ENCODE data around the gene IRF2BPL.

The IRF2BPL gene

DNA sequence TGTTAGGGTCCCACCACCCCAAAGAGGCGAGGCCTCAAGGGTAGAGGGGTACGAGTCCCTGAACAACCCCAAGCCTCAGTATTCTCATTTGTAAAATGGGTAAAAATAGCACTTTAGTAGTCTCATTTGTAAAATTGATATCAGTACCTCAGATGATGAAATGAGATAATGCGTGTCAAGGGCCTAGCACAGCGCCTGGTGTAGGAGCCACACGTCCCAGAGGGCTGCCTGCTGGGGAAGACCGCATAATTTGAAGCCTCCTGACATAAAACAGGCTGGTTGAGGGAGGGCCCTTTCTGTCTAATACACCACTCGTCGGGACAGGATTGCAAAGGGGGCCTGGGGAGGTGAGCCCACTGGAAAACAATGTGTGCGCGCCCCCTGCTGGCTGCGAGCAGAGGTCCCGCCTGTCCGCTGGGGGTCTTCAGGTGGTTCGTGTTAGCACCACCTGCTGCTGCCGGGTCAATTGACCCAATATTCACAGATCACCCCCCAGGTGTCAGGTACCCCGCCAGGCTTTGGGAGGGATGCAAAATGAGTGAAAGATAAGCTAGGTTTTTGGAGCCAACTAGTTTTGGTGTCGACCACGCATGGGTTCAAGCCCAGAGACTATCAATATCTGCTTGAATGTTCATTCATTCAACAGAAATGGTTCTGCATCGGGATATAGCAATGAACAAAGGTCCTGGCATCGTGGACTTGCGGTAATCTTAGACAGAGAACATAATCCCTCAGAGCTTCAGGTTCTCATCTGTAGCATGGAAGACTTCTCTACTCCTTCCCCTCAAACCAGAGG, 24.7 kb upstream of the IRF2BPL start:
- DNase-seq: no peak

GRCh38 chr14:77052281-77053044, 24.0 kb upstream of the IRF2BPL start:
- no peak for DNase-seq

DNA sequence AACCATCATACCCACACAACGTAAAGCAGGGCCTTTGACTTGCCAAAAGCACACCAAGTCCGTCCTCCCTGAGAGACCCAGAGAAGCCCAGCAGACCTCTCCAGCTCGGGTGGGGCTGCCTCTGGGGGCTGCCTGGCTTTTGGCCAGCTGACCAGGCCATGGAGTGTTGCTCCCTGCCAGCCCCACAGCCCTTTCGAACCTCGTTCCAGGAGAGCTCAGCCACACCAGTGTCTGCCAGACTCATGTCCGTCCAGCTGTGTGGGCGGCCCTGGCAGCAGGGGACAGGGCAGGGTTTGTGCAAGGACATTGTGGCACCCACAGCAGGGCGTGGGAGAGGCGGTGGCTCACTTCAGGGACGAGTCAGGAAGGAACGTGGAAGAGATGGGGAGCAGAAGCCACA, 22.6 kb upstream of the IRF2BPL start:
- no peak for DNase-seq

- no peak for DNase-seq
Measured at GRCh38 chr14:77046721-77047120, 18.2 kb upstream of the IRF2BPL start.

DNA sequence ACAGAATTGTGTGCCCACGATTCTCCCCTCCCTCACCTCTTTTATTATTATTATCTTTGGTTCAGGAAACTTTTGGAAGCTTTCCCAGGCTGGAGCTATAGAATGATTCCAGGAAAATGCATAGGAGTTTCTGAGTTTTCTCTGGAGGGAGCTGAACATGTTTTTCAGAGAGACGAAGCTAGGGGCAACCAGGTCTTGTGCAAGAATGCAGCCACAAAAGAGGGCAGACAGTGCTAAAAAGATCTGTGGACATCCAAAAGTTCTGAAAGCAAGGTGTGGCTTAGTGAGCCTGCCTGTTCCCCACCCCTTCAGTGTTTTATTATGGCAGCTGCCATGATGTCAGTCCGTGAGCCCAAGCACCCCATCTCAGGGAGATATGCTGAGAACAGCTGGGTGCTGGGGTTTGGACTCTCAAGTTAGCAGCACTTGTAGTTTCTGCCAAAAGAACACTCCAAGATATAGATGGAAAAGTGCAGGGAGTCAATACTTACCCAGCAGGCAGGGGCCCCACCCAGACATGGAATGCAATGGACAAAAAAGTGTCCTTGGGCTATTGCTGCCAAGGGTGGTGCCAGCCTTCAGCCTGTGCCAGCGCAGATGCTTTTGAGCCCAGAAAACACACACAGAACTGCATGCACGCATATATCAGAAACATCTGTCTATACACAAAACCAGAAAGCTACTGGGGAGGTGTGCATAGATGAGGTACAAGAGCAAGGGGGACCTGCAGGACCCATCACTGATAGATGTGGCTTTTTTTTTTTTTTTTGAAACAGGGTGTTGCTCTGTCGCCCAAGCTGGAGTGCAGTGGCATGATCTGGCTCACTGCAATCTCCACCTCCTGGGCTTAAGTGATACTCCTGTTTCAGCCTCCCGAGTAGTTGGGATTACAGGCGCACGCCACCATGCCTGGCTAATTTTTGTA, 17.0 kb upstream of the IRF2BPL start:
- DNase-seq: no peak

GRCh38 chr14:77044783-77045237, 16.3 kb upstream of the IRF2BPL start:
- no peak for DNase-seq

DNA sequence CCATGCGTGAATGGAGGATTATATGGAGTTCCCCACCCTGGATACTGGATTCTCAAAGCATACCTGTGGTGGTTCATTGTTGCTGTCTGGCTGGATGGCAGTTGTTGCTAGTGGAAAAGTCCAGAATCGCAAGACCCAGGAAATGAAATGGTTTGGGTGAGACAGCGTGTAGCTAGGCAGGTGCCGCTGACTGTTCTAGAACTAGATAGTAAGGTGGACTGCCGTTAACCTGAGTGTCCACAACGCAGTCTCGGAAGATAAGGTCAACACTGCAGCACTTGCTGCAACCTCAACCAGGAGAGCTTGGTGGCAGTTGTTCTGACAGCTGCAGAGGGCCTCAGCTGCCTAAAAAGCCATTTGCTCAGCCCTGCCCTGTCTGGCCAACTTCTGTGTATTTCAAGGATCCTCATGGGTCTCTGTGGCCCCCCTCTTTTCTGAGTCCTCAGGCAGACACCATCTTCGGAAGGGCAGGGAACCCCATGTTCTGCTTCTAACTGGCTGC, 15.5 kb upstream of the IRF2BPL start:
- DNase-seq: no peak

DNA sequence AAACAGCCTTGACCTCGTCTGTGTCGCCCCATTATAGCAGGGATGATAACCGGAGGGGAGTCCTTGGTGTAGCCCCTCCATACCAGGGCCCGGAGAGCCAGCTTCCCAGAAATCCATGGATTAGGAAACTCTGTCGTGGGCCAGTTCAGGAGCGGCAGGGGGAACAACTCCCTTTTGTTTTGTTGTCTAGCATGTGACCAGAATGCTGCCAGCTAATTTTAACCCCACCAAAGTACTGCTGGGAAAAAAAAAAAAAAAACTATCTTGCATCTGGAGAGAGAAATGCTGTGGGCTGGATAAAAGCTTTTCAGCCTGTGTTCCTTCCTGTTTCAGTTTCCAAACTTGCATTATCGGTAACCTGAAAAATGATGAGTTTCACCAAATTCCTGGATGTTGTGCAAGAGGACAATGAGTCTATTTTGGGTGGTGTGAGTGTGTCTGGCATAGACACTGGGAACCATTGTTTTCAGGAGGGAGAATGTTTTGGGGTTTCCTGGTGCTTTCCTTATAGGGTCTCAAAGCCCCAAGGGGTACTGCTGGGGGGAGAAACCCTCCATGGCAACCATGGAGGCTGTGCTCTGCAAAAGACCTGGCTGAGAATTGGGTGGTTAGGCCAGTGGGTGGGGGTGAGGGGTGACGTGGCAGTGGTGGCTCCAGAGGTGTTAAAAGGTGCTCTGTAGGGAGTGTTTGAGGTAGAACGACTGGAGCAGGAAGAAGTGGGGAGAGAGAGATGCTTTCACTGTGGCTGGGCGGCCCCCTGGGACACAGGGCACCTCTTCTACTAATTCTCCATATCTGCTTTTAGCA, 14.9 kb upstream of the IRF2BPL start:
- no peak for DNase-seq

DNA sequence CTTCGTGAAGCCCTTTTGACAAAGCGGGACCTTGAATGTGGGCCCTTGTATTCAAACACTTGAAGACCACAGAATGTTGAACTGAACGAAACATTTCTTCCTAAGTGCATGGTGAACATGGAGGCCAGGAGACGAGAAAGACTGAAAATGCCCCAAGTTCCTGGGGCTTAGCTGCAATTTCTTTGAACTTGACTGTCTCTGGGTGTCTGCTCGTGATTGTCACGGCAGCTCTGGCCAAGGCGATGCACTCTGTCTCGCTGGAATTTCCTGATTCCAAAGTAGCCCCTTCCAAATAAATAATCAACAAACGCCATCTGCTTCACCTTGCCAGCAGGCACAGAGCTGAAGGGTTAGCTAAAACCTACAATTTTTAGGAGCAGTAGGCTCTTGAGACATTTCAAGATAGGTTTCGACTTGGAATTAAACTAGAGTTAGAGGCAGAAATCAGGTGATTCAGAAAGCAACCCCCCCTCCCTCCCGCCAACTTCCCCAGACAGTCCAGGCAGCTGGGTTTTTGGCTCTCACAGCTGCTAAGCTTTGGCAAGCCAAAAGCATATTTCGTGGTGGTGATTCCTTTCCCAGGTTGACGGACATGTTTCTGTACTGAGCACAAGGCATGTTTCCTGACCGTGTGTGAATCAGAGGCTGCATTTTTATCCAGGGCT, 13.5 kb upstream of the IRF2BPL start:
- DNase-seq: no peak

GRCh38 chr14:77040741-77041653, 12.5 kb upstream of the IRF2BPL start:
- no peak for DNase-seq

- DNase-seq: peak; percentile 90
Measured at GRCh38 chr14:77040059-77040740, 11.7 kb upstream of the IRF2BPL start.

DNA sequence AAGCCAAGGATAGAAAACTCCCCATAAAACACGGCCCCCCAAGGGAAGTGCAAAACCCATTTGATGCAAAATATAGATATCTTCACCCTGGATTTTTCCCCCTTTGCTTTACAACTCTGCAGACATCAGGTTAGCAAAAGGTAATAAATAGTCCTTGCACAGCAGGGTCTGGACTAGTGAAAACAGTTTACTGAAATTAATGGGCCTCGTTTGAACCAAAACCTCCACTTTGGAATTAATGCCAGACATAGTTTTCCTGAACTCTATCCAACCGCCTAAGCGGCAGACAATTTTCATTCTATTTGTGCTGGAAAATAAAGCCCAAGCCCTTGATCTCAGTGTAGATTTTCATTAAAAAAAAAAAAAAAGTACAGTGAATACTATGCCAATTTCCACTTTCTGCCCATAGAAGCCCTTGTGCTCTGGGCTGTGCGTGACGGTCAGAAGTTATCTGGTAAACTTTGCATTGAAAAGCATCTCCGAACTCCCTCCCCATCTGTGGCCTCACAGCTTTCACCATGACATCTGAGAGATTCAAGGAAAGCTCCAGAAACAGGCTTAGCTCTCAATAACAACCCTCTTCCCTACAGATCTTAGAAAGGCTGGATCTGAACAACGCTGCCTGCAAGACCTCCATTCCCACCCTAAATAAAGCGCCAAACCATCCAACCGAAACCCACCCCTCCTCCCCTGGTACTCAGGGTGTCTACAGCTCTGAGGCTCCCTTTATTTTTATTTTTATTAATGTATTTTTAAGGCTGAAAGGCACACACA, 11.0 kb upstream of the IRF2BPL start:
- DNase-seq: no peak

GRCh38 chr14:77037938-77038568, 9.5 kb upstream of the IRF2BPL start:
- no peak for DNase-seq

DNA sequence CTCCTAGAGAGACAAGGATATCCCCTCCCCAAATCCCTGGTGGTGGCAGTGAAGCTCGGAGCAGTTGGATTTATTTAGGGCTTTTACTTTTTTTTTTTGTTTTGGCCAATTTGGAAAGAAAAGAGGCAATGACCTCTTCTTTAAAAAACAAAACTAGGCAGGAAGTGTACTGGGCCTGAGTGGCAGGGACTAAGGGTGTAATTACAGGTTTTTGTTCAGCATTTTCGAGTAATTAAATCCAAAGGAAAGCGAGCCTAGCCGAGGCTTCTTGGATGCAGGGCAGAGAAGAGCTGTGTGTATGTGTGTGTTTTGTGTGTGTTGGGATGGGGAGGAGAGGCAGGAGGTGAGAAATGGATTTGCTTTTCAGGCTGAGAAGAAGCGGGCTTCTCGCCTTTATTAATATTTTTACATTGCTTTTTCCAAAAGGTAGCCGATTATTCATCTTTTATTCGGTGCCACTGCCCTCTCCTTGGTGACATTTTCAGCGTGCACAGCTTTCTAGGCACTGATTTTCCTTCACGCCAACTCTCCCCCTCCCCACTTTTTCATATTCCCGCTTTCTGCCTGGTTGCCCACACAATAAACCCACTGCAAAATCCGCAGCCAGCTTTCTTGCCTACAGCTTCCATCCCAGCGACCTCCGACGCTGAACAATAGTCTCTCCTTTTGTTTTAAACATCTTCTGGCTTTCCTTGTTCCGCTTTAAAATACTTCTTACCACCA, 8.9 kb upstream of the IRF2BPL start:
- DNase-seq: no peak

- DNase-seq: no peak
Measured at GRCh38 chr14:77036484-77037214, 8.1 kb upstream of the IRF2BPL start.

- DNase-seq: no peak
Measured at GRCh38 chr14:77035267-77035666, 6.8 kb upstream of the IRF2BPL start.
